ENCODE results near the gene BUD31.

BUD31 gene

GRCh38 chr7:99395616-99396327 lies 13.0 kb upstream of the BUD31 start:
- Histone ChIP-seq H3K4me1 (ENCODE audit: control insufficient read depth, insufficient read depth, low read length) (peaks cover 3% of the 10 kb centered on the region), H3K27me3 (ENCODE audit: control insufficient read depth, insufficient read depth, low read length) (no peaks in the 10 kb centered on the region), H3K9ac (ENCODE audit: low read depth, low read length) (no peak overlapping the region), H3K4me3 (ENCODE audit: low read depth, low read length) (no peak overlapping the region), H3K36me3 (ENCODE audit: control insufficient read depth, insufficient read depth, low read length) (peaks cover 32% of the 10 kb centered on the region), H3K9me3 (ENCODE audit: control insufficient read depth, insufficient read depth, low read length) (no peaks in the 10 kb centered on the region)

- no peak overlapping the region for H3K4me3 ChIP-seq (ENCODE audit: low read depth, low read length)
- H3K9ac ChIP-seq (ENCODE audit: low read depth, low read length) = no peak overlapping the region
- no peaks in the 10 kb centered on the region for H3K9me3 ChIP-seq (ENCODE audit: control insufficient read depth, insufficient read depth, low read length)
- H3K36me3 ChIP-seq (ENCODE audit: control insufficient read depth, insufficient read depth, low read length) = peaks cover 31% of the 10 kb centered on the region
- H3K4me1 ChIP-seq (ENCODE audit: control insufficient read depth, insufficient read depth, low read length) = peaks cover 3% of the 10 kb centered on the region
- H3K27me3 ChIP-seq (ENCODE audit: control insufficient read depth, insufficient read depth, low read length) = no peaks in the 10 kb centered on the region
Measured at GRCh38 chr7:99396418-99397296, 12.1 kb upstream of the BUD31 start.

- H3K9me3 ChIP-seq (ENCODE audit: control insufficient read depth, insufficient read depth, low read length) = no peaks in the 10 kb centered on the region
- no peak overlapping the region for H3K9ac ChIP-seq (ENCODE audit: low read depth, low read length)
- H3K27me3 ChIP-seq (ENCODE audit: control insufficient read depth, insufficient read depth, low read length) = no peaks in the 10 kb centered on the region
- peaks cover 31% of the 10 kb centered on the region for H3K36me3 ChIP-seq (ENCODE audit: control insufficient read depth, insufficient read depth, low read length)
- peaks cover 3% of the 10 kb centered on the region for H3K4me1 ChIP-seq (ENCODE audit: control insufficient read depth, insufficient read depth, low read length)
- no peak overlapping the region for H3K4me3 ChIP-seq (ENCODE audit: low read depth, low read length)
Measured at GRCh38 chr7:99397297-99397983, 11.3 kb upstream of the BUD31 start.

- no peaks in the 10 kb centered on the region for H3K9me3 ChIP-seq (ENCODE audit: control insufficient read depth, insufficient read depth, low read length)
- H3K27me3 ChIP-seq (ENCODE audit: control insufficient read depth, insufficient read depth, low read length) = no peaks in the 10 kb centered on the region
- H3K4me1 ChIP-seq (ENCODE audit: control insufficient read depth, insufficient read depth, low read length) = no peaks in the 10 kb centered on the region
- no peak overlapping the region for H3K9ac ChIP-seq (ENCODE audit: low read depth, low read length)
- no peak overlapping the region for H3K4me3 ChIP-seq (ENCODE audit: low read depth, low read length)
- H3K36me3 ChIP-seq (ENCODE audit: control insufficient read depth, insufficient read depth, low read length) = peaks cover 42% of the 10 kb centered on the region
Measured at GRCh38 chr7:99398891-99399445, 9.8 kb upstream of the BUD31 start.

- Histone ChIP-seq H3K4me1 (ENCODE audit: control insufficient read depth, insufficient read depth, low read length) (no peaks in the 10 kb centered on the region), H3K9me3 (ENCODE audit: control insufficient read depth, insufficient read depth, low read length) (no peaks in the 10 kb centered on the region), H3K36me3 (ENCODE audit: control insufficient read depth, insufficient read depth, low read length) (peaks cover 47% of the 10 kb centered on the region), H3K4me3 (ENCODE audit: low read depth, low read length) (no peak overlapping the region), H3K27me3 (ENCODE audit: control insufficient read depth, insufficient read depth, low read length) (no peaks in the 10 kb centered on the region), H3K9ac (ENCODE audit: low read depth, low read length) (no peak overlapping the region)
Measured at GRCh38 chr7:99399597-99399996, 9.2 kb upstream of the BUD31 start.

- H3K27me3 ChIP-seq (ENCODE audit: control insufficient read depth, insufficient read depth, low read length) = no peaks in the 10 kb centered on the region
- peaks cover 8% of the 10 kb centered on the region for H3K4me1 ChIP-seq (ENCODE audit: control insufficient read depth, insufficient read depth, low read length)
- peaks cover 45% of the 10 kb centered on the region for H3K36me3 ChIP-seq (ENCODE audit: control insufficient read depth, insufficient read depth, low read length)
- H3K9me3 ChIP-seq (ENCODE audit: control insufficient read depth, insufficient read depth, low read length) = no peaks in the 10 kb centered on the region
- H3K4me3 ChIP-seq (ENCODE audit: low read depth, low read length) = no peak overlapping the region
- H3K9ac ChIP-seq (ENCODE audit: low read depth, low read length) = no peak overlapping the region
Measured at GRCh38 chr7:99402854-99403253, 5.9 kb upstream of the BUD31 start.

- peaks cover 8% of the 10 kb centered on the region for H3K4me1 ChIP-seq (ENCODE audit: control insufficient read depth, insufficient read depth, low read length)
- H3K36me3 ChIP-seq (ENCODE audit: control insufficient read depth, insufficient read depth, low read length) = peaks cover 45% of the 10 kb centered on the region
- H3K27me3 ChIP-seq (ENCODE audit: control insufficient read depth, insufficient read depth, low read length) = no peaks in the 10 kb centered on the region
- no peaks in the 10 kb centered on the region for H3K9me3 ChIP-seq (ENCODE audit: control insufficient read depth, insufficient read depth, low read length)
- no peak overlapping the region for H3K4me3 ChIP-seq (ENCODE audit: low read depth, low read length)
- H3K9ac ChIP-seq (ENCODE audit: low read depth, low read length) = no peak overlapping the region
Measured at GRCh38 chr7:99403764-99404163, 5.0 kb upstream of the BUD31 start.

GRCh38 chr7:99404235-99404976 lies 4.4 kb upstream of the BUD31 start:
- Histone ChIP-seq H3K27me3 (ENCODE audit: control insufficient read depth, insufficient read depth, low read length) (no peaks in the 10 kb centered on the region), H3K4me3 (ENCODE audit: low read depth, low read length) (no peak overlapping the region), H3K4me1 (ENCODE audit: control insufficient read depth, insufficient read depth, low read length) (peaks cover 8% of the 10 kb centered on the region), H3K9ac (ENCODE audit: low read depth, low read length) (no peak overlapping the region), H3K36me3 (ENCODE audit: control insufficient read depth, insufficient read depth, low read length) (peaks cover 45% of the 10 kb centered on the region), H3K9me3 (ENCODE audit: control insufficient read depth, insufficient read depth, low read length) (no peaks in the 10 kb centered on the region)

GRCh38 chr7:99404977-99405320 lies 3.8 kb upstream of the BUD31 start:
- Histone ChIP-seq H3K9me3 (ENCODE audit: control insufficient read depth, insufficient read depth, low read length) (no peaks in the 10 kb centered on the region), H3K27me3 (ENCODE audit: control insufficient read depth, insufficient read depth, low read length) (no peaks in the 10 kb centered on the region), H3K4me1 (ENCODE audit: control insufficient read depth, insufficient read depth, low read length) (peaks cover 10% of the 10 kb centered on the region), H3K9ac (ENCODE audit: low read depth, low read length) (no peak overlapping the region), H3K4me3 (ENCODE audit: low read depth, low read length) (no peak overlapping the region), H3K36me3 (ENCODE audit: control insufficient read depth, insufficient read depth, low read length) (peaks cover 39% of the 10 kb centered on the region)

GRCh38 chr7:99406557-99406956 lies 2.2 kb upstream of the BUD31 start:
- peaks cover 34% of the 10 kb centered on the region for H3K36me3 ChIP-seq (ENCODE audit: control insufficient read depth, insufficient read depth, low read length)

GRCh38 chr7:99407872-99408378 lies 844 bp upstream of the BUD31 start:
- Histone ChIP-seq H3K9ac (ENCODE audit: low read depth, low read length) (peak overlapping the region; percentile 98), H3K4me3 (ENCODE audit: low read depth, low read length) (peak overlapping the region; percentile 100), H3K9me3 (ENCODE audit: control insufficient read depth, insufficient read depth, low read length) (no peaks in the 10 kb centered on the region), H3K4me1 (ENCODE audit: control insufficient read depth, insufficient read depth, low read length) (peaks cover 10% of the 10 kb centered on the region), H3K27me3 (ENCODE audit: control insufficient read depth, insufficient read depth, low read length) (no peaks in the 10 kb centered on the region), H3K36me3 (ENCODE audit: control insufficient read depth, insufficient read depth, low read length) (peaks cover 33% of the 10 kb centered on the region)

More at GRCh38 chr7:99406557-99406956, 2.2 kb upstream of the BUD31 start:
- no peaks in the 10 kb centered on the region for H3K9me3 ChIP-seq (ENCODE audit: control insufficient read depth, insufficient read depth, low read length)
- peak overlapping the region; percentile 32 for H3K4me3 ChIP-seq (ENCODE audit: low read depth, low read length)
- peaks cover 10% of the 10 kb centered on the region for H3K4me1 ChIP-seq (ENCODE audit: control insufficient read depth, insufficient read depth, low read length)
- no peak overlapping the region for H3K9ac ChIP-seq (ENCODE audit: low read depth, low read length)
- no peaks in the 10 kb centered on the region for H3K27me3 ChIP-seq (ENCODE audit: control insufficient read depth, insufficient read depth, low read length)
